GM19395 (cell line): ENCODE results near the gene HS6ST2.
"Not testable (repeated sequence)": the region's sequence is repeated elsewhere in the genome, so short reads cannot be mapped to it uniquely, and the experiment has no call there.

Source experiments
- ATAC-seq: cut with Tn5 transposase; IDR thresholded peaks from one replicate; pipeline ENCODE4 v1.9.1; 2021; ENCODE audit warnings: mild to moderate bottlenecking, moderate library complexity; ENCODE audit not compliant: unreplicated experiment

The HS6ST2 gene

DNA sequence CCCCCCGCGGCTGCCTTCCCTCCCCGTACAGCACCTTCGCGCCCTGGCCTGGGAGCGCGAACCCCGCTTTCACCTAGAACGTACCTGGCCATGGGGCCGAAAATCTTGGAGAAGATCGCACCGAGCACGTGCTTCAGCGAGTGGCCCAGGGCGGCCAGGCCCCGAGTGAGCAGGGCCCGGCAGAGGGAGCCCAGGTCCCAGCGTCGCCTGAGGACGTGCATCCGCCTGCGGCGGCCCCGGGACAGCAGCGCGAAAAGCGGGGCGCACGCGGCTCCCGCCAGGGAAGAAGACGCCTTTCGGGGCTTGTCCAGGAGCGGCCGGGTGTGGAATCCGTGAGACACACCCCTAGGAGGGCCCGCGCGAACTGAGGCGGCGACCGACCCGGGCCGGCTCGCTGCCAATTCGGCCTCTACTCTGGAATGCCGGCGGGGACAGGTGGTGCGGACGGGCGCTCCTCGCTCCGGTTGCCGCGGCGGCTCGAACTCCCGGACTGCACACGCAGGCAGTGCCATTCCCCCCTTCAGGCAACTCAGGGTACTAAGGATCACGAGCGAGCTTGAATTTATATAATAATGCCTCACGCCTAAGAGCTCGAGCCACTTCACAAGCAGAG lies at the start of gene HS6ST2:
HS6ST2 (minus strand) TSS at position 539 of the 613 bp plus-strand sequence.
- no peak for ATAC-seq

DNA sequence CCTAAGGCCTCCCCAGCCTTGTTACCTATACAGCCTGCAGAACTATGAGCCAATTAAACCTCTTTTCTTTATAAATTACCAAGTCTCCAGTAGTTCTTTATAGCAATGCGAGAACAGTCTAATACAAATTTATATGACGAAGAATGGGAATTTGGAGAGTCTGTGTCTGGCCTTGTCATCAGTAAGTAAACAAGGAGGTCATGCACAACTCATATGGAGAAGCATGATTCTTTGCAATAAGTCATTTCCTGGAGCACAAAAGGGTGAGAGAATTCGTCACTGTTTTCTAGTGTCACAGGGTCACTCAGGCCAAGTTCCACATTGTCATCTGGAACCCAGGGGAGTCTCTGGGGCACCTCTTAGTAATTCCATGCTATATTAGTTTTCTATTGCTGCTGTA lies 49.0 kb upstream of the HS6ST2 start:
- ATAC-seq, result no peak

DNA sequence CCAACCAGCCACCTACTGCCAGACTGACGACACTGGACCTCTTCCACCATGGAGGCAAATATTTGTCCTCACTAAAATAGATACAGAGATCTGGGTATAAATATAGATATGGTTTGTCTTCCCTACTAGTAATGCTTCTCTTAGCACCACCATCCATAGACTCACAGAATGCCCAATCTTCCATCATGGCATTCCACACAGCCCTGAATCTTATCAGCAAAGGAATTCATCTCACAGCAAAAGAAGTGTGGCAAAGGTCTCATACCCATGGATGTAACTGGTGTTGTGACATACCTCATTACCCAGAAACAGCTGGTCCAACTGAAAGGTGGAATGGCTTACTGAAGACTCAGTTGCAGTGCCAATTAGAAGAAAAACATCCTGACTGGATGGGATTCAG lies 47.2 kb upstream of the HS6ST2 start:
- no peak for ATAC-seq

DNA sequence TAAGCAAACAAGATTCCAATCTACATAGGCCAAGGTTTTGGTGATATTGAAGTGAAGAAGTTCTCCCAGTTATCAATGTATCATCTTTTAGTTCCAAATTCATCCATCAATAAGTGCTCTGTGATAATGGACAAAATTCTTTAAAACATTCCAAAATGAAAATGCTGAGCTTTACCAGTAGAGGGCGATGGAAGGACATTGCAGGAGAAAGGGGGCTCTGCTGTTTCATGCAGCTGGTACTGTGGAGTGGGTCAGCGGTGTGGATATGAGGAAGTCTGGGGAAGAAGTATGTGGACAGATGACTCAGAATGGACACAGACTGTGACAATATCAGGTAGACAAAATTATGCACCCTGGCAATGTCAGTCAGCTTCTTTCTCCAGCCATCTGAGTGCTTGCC lies 46.6 kb upstream of the HS6ST2 start:
- ATAC-seq, result no peak

DNA sequence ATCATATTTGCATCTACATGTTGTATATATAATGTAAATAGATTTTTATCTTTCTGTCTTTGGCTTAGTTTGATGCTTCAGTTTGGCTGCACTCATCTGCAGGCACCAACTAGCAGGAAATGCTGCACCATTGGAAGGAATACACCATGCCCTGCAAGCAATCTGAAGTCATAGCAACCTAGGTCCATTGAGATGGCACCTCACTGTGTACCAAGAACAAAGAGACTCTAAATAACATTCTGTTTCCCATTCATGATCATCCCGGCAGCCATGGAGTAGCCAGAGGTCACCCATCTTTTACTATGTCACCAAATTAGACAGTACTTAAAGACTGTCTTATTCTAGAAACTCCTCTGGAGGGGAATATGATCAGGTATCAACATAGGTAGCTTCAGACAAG lies 40.8 kb upstream of the HS6ST2 start:
- no peak for ATAC-seq

DNA sequence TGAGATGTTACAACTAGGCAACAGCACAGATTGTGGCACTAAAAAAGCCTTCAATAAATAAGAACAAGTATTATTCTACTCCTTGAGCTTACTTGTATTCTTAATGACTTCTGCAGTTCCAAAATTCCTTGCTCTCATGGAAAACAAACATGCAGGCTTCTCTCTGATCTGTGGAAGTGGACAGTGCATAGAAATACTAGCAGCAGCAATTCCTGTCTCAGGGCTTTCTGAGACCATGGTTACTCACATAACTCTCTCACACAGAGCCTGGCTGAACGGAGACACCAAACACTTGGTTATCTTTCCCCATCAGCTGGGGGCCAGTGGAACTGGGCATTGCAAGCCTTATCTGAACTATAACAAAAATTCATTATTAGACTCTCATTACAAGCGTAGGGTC lies 32.4 kb upstream of the HS6ST2 start:
- ATAC-seq, result no peak

DNA sequence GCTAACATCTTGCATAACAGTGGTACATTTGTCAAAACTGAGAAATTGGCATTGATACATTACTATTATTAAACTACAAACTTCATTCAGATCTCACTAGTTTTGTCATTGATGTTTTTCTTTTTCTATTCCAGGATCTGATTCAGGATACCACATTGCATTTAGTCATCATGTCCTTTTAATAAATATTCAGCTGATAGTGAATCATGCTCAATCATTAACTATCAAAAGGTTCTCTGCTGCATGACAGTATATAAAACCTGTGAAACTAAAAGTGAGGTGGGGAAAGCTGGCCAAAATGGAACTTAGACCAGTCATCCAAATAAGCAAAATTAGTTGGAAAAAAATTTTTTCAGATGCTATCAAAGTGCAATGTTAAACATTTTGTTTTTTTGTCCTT lies 28.1 kb upstream of the HS6ST2 start:
- no peak for ATAC-seq

DNA sequence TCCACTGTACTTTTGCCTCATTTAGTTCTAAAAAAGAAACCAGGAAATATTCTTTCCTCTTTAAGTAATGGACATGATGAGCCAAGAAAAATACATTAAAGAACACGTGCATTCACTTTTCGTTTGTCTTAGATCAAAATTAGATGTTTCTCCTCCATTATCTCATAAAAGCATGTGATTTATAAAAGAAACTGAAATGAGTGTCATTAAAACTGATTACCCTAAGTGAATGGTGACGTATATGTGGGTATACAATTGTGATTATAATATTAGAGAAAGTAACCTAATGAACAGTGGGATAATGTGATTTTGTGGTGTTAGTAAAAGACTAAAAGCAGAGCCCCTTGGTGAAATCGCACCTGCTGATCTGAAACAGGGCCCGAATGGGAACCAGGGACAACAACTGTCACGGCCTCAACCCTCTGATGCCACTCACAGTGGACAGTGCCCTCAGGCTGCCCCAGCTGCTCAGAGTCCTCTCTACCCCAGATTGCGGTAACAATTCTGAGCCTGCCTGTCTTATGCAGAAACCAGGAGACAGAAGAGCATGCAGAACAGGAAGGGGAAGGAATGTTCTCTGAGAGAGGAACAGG lies 25.7 kb upstream of the HS6ST2 start:
- no peak for ATAC-seq

DNA sequence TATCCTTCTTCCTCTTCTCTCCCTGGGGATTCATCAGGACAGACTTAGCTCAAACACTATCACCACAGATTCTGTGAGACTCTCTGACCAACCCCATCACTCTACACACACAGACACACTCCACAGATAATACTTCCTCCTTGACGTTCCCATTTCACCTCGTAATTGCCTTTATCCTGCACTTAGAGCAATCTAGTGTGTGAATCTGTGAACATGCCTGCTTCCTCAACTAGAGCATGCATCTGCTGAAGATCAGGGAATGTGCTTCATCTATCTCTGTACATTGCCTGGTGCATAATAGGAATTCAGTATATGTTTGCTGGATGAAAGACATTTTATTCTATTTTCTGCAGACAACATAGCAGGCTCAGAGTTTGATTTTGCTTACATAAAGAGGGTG lies 25.1 kb upstream of the HS6ST2 start:
- no peak for ATAC-seq

DNA sequence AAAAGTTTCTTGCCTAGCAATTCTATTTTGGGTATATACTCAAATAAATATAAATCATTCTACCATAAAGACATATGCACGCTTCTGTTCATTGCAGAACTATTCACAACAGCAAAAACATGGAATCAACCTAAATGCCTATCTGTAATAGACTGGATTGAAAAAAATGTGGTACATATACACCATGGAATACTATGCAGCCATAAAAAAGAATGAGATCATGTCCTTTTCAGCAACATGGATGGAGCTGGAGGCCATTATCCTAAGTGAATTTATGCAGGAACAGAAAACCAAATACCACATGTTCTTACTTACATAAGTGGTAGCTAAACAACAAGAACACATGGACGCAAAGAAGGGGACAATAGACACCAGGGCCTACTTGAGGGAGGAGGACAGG lies 21.6 kb upstream of the HS6ST2 start:
- ATAC-seq, result not testable (repeated sequence)

DNA sequence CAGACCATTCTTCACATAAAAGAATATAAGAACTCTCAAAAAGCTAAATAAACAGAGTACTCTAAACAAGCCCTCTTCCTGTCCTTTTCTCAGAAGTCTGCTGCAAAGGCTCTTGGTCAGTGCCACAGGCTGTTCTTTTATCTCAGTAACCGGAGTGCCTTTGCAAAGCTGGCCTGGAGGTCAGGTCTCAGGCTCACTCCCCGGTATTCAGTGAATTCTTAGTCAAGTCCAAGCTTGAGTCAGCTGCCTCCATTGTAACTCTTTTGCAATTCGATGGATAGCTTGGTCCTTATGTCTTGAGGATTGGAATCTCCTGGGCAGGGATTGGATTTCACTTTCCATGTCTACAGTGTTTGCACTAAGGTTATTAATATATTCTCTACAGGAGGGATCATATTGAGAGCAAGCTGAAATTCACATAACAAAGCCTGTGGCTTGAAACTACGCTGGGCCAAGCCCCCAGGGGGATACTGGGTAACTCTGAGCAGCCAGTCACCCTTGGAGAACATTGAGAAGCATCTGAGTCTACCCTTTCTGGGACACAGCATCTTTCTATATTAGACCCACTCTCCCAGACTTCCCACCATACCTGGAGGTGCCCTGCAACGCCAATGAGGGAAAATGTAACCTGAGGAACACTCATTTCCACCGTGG lies 10.0 kb upstream of the HS6ST2 start:
- ATAC-seq, result no peak

DNA sequence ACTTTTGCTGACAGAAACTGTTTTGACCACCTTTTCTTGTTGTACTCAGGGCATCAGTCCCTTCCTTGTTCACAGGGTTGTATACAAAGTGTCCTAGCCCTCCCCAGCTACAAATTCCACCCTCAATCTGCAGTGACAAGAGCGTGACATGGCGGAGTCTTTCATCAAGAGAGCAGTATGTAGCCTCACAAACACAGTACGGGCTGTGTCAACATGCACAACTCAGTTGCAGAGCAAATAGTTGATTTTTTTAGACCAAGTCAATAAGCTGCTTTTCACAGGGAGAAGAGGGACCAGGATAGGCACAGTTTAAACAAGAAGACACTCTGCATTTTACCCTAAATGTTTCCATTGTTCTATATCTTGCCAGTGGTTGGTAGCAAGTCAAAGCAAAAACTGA lies 8.6 kb upstream of the HS6ST2 start:
- no peak for ATAC-seq

DNA sequence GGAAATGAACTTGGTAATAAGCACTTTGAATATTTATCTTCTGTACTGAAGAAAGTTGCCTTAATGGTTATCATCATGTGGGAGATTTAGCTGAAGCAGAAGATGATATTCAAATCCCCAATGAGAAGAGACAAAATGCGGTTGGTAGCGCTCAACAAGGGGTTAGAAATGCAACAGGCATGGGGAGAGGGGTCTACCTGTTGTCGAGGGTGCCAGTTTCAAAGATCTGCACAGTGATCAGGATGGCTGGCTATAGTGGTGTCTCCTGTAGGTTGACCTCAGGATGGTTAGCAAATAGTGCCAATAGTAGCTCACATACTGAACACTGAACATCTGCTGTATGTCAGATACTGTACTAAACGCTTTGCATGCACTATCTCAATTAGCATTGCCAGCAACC lies 7.0 kb upstream of the HS6ST2 start:
- no peak for ATAC-seq

DNA sequence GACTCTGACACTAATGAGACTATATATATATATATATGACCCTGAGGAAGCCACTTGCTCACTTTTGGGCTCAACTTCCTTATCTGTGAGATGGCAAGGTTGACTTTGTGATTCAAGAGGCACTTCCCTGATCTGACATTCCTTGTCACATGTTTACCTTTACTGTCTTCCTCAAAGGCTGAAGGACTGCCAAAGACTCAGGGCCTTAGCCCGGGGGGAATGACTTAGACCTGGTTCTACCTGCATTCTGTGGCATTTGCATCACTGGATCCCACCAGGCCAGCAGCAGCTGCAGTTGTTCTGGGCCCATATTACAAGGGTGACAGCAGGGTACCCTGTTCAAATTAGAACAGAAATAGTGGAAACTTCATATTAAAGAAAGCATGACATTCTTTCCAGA lies 3.1 kb upstream of the HS6ST2 start:
- ATAC-seq, result no peak

DNA sequence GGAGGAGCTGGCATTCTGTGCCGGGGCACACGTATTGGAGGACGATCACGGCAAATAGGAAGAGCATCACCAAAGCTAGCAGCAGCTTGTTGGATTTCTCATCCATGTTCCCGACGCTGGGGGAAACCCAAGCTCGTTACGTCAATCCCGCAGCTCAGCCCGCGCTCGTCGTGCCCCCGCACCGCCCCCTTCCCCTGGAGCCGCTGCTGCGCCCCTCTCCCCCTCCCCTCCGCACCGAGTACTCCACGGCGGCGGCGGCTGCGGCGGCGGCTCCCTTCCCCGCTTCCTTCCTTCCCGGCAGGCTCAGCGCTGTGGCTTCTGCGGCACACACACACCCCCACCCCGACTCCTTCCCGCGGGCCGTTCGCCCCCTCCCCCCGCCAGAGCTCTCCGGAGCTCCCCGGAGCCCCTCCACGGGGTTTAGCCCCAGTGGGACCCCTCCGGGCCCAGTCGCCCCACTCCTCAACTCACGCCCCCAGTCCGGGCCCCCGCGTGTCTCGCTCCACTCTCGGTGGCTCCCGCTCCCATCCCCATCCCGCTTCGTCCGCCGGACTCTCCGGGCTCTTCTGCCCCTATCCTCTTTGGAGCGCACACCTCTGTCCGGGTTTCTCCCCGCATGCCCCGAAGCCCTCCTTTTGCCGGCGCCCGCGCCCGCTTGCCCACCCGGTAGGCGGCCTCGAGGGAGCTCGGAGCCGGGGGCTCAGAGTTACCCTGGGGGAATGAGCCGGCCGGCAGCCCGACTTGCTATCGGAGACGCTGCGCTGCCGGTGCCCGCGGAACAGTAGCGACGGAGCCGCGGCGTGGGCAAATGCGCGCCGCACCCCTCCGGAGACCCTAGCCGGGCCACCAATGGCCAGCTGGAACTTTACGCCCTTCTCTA lies 978 bp downstream of the HS6ST2 start:
- no peak for ATAC-seq

DNA sequence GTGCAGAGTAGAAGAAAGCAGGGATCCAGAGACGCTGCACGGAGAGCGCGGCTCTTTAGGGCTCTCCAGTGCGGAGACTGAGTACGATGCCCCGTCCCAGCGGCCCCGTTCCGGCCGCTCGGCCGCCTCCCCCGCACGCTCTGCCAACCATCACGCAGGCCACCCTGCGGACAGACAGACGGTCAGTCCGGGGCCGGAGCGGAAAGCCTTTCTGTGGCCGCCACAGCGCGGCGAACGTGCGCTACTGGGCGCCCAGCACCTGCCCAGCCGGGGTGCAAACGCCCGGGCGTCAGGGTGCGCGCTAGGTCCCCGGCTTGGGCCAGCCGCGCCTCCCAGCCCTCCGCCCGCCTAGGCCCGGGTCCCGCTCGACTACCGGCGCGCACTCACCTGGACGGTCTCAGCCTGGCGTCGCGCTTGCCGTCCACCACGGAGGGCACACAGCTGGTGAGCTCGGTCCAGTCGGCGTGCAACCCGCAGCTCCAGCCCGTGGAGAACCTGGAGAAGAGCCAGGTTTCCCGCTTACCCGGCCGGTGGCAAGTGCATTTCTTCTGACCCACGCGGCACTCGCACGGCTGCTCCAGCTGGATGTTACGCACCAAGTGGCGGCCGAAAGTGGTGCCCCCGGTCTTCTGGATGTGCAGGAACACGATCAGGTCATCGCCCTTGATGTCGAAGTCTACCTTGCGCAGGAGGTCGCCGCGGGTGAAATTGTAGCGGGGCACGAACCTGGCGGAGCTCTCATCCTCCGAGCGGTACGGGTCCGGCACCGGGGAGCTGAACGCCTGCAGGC lies 1.8 kb downstream of the HS6ST2 start:
- ATAC-seq, result no peak

DNA sequence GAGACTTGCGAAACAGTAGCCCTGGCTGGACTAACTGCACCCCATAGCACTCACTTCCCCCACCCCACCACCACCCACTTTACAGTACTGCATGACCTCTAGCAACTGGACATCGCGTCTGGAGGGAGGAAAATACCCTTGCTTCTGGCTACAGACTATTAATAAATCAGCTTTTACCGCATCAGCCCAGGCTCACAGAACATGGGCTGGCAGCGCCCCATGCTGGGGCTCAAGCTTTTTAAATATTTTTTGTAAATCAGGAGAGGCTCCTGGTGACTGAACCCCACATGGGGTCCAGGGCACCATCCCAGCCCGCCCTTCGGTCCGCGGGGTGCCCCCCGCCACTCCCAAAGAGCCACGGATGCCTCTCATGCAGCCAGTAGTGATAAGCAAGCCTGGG lies 2.7 kb downstream of the HS6ST2 start:
- no peak for ATAC-seq

DNA sequence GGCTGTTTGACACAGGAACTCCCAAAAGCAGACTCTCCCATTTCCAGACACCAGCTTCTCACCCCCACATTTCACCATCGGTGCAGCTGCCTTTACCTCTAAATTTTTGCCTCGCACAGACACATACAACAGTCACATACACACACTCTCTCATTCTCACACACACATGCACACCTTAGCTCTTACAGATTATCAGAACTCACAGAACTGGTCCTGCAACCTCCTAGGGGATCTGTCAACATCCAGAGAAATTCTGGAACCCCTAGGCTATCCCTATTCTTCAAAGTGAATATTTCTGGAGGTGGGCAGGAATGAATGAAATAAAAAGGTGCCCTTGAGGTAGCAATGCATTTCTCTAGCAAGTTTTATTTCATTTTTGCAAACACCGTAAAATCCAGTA lies 4.1 kb downstream of the HS6ST2 start:
- ATAC-seq, result no peak

DNA sequence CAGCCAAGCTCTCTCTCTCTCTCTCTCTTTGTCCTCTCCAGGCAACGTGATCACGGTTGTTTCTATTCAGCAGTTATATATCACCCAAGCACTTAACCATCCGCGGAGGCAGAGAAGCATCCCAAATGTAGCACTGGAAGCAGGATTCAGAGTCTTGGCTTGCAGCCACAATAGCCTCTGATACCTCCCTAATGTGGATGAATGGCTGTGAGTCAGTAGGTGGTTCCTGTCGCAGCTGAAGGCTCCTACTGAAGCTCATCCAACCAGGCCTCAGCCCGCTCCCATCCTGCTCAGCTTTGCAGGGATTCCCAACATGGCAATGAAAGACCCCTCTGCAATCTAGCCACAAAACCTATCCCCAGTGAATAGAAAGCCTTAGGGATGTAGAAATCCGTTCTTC lies 5.1 kb downstream of the HS6ST2 start:
- no peak for ATAC-seq

DNA sequence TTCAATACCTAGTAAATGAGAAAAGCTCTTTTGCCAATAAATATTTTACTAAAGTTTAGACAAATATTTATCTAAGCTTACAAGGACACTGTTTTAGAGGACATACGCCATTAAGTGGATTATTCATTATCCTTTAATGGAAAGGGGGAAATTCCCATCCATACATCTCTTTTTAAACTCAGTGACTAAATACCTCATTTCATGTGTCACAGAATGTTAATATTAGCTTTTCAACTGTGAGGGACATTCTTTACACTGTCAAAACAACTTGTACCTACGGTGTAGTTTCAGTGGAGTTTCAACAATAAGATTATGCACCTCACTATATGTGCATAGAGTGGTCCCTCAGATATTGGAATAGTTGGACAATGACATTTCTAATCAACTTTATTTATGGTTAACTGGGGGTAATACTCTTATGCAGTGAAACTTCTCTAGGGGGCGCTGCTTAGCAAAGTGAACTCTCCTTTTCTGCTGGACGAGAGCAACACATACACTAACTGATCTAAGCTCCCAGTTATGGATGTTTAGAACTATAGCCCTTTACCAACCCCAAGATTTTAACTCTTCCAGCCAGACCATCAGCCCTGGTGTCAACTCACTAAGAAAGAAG lies 9.7 kb downstream of the HS6ST2 start:
- no peak for ATAC-seq
